ENCODE data around the gene KCNC1. TPM values are rescaled to one million over a fixed set of nuclear protein-coding genes. Genes with fewer than 3 reads are reported as not detected.

Gene KCNC1
- total and polyA plus RNA-seq, 9 of the 15 experiments (the other 6 are each of a cell fraction or from before 2014, with no cell fraction given), result 0.05 to 0.08 TPM; not detected in 7

GRCh38 chr11:17699147-17700114, 35.1 kb upstream of the KCNC1 start (continued):
- TF ChIP-seq MGA (IDR thresholded peaks at IDR 0.05), result peak; percentile 13; the same call in 1 of the 2 replicates
- TF ChIP-seq GABPB2 (CRISPR knock-in tag; conservative IDR thresholded peaks at IDR 0.05), result no peak
- no peak for TF ChIP-seq SIN3B (IDR thresholded peaks at IDR 0.05; ENCODE audit: low read depth)
- no peak for TF ChIP-seq STAT5B (CRISPR knock-in tag; IDR thresholded peaks at IDR 0.05)
- no peak for TF ChIP-seq DDX20 (tag; IDR thresholded peaks at IDR 0.05; ENCODE audit: low read depth)
- TF ChIP-seq GATA2 (CRISPR knock-in tag; IDR thresholded peaks at IDR 0.05), result no peak
- TF ChIP-seq IRF9 (tag; IDR thresholded peaks at IDR 0.05), result no peak
- TF ChIP-seq CGGBP1 (CRISPR knock-in tag; IDR thresholded peaks at IDR 0.05), result no peak
- TF ChIP-seq HINFP (tag; conservative IDR thresholded peaks at IDR 0.05; ENCODE audit: low read depth), result no peak
- no peak for TF ChIP-seq NFATC3 (IDR thresholded peaks at IDR 0.05)
- TF ChIP-seq CEBPB (tag; IDR thresholded peaks at IDR 0.05), result no peak

Data from K562 (cell line).